GM12892 (cell line): ENCODE measurements around the gene TBX15.
"Not testable (repeated sequence)": the region's sequence is repeated elsewhere in the genome, so short reads cannot be mapped to it uniquely, and the experiment has no call there.

Experiments
- DNase-seq: peaks from one replicate; pipeline ENCODE4 v3.0.0; 2011; ENCODE audit not compliant: insufficient read length
- FAIRE-seq: peaks from 2 replicates; lab custom pipeline; 2011; peaks lifted over from hg19 to GRCh38; lab: Jason Lieb, UNC
- POLR2A ChIP-seq: IDR thresholded peaks from 2 replicates; pipeline ENCODE4 v1.6.1; 2011; ENCODE audit warnings: low read depth, low read length, control low read depth
- POLR2AphosphoS5 ChIP-seq: IDR thresholded peaks from 2 replicates; pipeline ENCODE4 v1.6.1; 2011; ENCODE audit warnings: low read depth, low read length, control low read depth
- TAF1 ChIP-seq: IDR thresholded peaks from 2 replicates; pipeline ENCODE4 v1.6.1; 2011; ENCODE audit warnings: low read depth, mild to moderate bottlenecking, control low read depth, low read length, borderline replicate concordance

The TBX15 gene

DNA sequence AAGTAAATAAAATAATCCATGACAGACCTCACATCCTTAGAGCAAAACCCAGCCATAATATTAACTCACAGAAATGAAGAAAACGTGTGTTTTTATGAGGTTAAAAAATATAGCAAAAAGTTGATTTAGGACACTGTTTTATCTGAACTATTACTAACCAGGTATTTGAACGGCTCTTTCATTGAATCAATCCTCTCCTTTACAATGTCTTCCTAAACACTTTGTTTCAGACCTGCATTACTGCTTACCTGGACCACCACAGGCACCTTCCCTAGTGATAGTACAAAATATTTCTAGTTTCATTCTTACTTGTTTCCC lies 25.0 kb downstream of the TBX15 start:
- FAIRE-seq: no peak
- TF ChIP-seq POLR2A (no peak), TAF1 (no peak), POLR2AphosphoS5 (no peak)
- DNase-seq: no peak

DNA sequence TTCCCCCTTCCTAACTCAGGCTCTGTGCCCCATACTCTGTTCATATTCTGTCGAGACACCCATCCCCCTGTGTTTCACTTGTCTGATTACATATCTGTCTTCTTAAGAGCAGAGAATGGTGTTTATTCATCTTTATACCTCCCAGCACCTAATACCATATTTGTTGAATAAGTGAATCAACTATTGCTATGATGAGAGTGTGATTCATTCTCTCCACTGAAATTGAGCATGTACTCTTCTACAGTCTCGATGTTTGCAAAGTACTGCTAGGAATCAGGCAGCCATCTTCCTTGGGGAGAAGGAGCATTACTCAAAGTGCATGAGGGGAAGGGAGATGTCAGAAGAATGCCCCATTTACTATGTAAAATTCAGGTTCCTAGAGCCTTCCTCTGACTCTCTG lies 27.0 kb downstream of the TBX15 start:
- TF ChIP-seq TAF1: no peak
- TF ChIP-seq POLR2A: no peak
- no peak for TF ChIP-seq POLR2AphosphoS5
- no peak for DNase-seq

DNA sequence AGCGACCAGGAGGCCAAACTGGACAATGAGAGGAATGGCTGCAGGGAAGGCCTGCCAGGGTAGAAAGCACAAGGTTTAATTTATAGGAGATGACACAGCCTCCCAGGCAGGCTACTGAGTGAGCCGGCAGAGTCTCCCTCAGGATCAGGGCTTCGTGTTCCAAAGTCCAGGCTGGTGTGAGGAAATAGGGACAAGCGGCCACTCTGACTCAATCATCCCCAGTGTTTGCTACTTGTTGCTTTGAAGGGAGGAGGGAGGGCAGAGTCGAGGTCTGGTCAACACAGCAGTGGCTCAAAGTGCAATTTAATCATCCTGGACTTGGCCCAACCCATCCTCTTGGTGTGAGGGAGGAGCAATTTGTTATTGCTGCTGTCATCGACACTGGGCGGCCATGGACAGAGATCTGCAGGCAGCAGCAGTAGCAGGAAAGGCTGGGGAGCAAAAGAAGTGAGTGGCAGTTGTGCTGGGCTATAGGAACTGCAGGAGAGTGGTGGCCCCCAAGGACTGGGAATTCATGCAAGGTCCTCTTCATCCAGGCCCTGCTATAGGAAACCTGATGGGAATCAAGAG lies 27.5 kb downstream of the TBX15 start:
- no peak for DNase-seq
- no peak for TF ChIP-seq POLR2A
- no peak for TF ChIP-seq TAF1
- TF ChIP-seq POLR2AphosphoS5: no peak
- no peak for FAIRE-seq

More for the DNA sequence above, 27.0 kb downstream of the TBX15 start:
- FAIRE-seq: no peak

DNA sequence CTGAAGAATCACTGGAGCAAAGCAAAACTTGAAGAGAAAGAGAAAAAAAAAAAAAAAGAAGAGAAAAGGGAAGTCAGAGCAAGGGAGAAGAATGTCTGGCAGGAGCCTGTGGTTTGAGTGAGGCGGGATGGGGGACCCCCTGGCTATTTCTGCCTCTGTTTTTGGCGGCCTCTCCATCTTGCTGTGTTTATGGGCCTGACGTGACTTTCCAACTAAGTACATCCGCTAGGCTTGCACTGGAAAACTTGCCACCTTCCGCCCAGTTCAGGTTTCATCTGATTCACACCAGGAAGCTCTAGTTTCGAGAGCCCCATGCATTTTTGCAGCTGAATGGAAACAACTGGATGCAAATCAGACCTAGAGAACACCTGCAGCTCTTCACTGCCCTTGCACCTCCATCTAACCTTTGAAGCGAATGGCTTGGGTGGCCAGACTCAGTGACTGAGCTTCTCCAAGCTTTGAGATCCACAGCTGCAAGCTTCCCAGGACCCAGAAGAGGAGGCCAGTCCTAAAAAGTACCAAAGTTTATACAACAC lies 28.0 kb downstream of the TBX15 start:
- no peak for DNase-seq
- TF ChIP-seq POLR2AphosphoS5: no peak
- no peak for TF ChIP-seq POLR2A
- no peak for TF ChIP-seq TAF1
- FAIRE-seq: no peak

DNA sequence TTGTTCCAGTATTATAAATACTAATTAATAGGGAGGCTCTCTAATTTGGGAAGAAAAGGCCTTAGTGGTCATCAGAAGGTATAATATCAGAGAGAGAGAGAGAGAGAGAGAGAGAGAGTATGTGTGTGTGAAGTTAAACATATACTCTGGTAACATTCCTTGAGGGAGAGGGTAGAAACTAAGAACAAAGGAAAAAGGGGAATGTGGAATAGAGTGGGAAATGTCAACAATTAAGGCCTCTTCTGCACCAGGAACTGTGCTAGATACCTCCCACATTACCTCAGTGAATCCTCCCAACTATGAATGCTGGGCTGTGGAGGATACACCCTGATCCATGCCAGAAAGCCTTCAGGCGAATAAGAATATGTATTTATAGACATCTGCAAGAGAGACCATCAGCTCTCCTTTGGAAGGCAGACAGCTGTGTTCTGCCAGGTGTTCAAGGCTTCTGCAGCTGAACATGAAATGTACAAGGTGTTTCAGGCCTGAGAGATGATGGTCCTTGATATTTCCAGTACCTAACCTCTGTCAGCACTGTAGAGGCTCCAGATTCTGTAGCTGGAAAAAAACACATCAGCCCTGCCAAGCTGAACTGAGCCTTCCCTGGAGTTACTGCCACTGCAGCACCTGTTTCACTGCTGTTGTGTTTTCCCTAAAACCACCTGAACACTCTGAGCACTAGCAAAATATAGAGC lies 29.1 kb downstream of the TBX15 start:
- FAIRE-seq: no peak
- no peak for DNase-seq
- TF ChIP-seq TAF1 (no peak), POLR2A (no peak), POLR2AphosphoS5 (no peak)

DNA sequence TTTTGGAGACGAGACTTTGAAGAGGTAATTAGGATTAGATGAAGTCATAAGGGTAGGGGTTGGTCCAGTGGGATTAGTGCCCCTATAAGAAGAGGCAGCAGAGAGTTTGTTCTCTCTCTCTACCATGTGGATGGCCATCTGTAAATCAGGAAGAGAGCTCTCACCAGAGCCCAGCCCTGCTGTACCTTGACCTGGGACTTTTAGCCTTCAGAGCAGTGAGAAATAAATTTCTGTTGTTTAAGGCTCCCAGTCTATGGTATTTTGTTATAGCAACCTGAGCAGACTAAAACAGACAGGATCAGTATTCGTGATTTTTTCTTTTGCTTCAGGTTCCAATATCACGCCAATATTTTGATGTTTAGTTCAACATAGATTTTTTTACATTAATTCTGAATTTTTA lies 30.0 kb downstream of the TBX15 start:
- no peak for FAIRE-seq
- TF ChIP-seq TAF1 (no peak), POLR2A (no peak), POLR2AphosphoS5 (no peak)
- DNase-seq: no peak

DNA sequence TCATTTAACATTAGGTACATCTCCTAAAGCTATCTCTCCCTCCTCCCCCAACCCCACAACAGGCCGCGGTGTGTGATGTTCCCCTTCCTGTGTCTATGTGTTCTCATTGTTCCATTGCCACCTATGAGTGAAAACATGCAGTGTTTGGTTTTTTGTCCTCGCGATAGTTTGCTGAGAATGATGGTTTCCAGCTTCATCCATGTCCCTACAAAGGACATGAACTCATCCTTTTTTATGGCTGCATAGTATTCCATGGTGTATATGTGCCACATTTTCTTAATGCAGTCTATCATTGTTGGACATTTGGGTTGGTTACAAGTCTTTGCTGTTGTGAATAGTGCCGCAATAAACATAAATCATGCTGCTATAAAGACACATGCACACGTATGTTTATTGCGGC lies 30.6 kb downstream of the TBX15 start:
- not testable (repeated sequence) for DNase-seq, FAIRE-seq

DNA sequence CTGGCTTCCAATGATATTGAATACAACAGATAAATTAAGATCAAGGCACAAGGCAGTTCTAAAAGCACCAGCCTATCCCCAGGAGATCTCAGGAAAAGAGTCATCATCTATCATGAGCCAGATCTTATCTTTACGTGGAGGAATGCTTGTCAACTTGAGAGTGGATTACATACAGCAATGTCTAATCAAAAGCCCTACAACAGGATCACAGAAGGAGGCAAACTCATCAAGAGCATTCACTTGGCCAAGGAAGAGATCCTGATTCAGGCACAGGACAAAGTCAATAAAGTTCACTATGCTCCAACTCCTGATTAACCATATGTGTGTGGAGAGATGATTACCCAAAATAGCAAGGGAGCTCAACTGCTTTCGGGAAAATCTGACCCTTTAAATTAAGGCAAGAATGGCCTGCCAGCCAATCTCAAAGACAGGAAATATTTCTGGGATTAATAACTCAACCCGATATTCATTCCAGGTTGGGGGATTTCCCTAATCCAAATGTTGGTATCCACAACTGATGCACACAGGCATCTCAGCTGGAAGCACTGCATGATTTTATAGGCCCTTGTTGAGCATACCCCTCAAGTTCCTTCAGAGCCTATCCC lies 33.7 kb downstream of the TBX15 start:
- TF ChIP-seq TAF1 (no peak), POLR2AphosphoS5 (no peak), POLR2A (no peak)
- DNase-seq: no peak

DNA sequence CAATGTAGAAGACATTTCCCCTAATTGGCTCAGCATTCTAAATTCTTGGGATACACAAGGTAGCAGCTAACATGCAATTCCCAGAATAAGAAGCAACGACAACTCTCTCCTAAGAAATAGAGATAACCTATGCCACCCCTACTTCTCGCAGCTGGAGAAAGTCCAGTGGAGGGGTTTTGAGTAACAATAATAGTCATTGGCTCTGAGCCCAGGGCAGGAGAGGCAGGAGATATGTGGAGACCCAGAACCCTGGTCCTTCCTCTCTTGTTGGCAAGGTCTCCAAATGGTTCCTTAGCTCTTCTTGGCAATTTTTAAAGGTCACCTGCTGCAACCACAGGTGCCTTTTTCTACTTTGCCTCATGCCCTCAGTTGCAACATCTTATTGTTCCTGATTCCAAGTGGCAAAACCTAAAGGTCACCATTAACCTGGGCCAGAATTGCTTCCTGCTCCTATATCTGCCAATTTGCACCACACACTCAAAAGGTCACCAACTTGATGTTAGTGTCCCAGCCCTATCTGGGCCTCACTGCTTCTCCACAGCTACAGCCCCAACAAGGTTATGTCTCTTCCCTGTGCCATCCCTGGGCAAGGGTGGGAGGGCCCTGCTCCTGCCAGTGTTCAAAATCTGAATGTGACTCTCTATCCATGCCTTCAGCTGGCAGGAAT lies 36.7 kb downstream of the TBX15 start:
- FAIRE-seq: no peak
- no peak for TF ChIP-seq POLR2A
- no peak for TF ChIP-seq TAF1
- TF ChIP-seq POLR2AphosphoS5: no peak
- DNase-seq: no peak

More for the DNA sequence above, 33.7 kb downstream of the TBX15 start:
- FAIRE-seq: no peak

DNA sequence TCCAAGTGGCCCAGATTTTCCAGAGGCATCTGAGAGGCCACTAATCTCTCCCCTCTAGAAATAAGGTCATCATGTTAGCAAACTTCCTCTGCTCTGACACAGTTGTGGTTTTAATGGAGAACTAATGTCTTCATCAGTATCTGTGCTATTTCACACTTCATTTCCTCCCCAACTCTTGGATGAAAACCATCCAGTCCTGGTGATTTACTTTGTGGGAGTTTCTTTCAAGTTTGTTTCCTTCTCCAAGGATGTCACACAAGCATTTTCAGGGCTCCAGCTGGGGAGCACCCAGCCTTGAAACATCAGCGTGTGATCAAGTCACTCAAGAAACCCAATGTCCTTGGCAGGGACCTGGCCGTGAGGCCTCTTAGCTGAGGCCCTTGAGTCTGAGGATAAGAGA lies 38.8 kb downstream of the TBX15 start:
- no peak for DNase-seq
- FAIRE-seq: no peak
- TF ChIP-seq TAF1 (no peak), POLR2AphosphoS5 (no peak), POLR2A (no peak)

DNA sequence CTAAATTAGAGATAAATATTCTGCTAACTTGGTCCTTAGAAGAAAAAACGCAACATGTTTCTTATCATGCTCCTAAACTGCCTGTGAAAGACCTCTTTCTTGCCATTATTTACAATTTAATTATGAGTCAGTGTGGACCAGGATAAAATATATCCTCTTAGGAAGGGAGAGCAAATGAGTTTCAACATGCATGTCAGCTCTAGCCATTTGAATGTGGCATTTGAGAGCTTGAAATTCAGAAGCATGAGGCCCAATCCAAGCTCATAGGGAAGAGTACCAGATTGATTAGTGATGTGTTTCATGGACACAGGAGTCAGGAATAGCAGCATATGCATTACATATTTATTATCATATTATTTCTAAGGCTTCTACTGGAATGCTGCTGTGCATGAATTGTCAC lies 39.3 kb downstream of the TBX15 start:
- no peak for TF ChIP-seq TAF1
- TF ChIP-seq POLR2A: no peak
- TF ChIP-seq POLR2AphosphoS5: no peak
- no peak for FAIRE-seq
- DNase-seq: no peak

DNA sequence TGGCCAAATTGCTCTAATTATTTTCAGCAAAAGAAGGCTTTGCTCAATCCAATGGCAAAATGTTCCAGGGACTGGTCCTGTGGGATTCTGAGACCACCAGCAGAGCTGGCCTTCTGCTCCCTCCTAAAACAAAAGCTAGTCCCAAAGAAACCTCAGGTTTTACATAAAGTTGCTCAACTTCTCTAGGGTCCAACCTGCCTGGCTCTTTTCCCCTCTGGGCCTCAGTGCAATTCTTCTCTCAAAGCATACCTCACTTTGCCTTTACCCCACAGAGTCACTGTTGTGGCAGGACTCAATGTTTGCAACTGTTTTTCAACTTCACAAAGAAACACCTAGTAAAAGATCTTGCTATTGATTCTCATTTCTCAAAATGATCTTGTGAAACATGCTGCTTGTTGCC lies 39.8 kb downstream of the TBX15 start:
- TF ChIP-seq POLR2AphosphoS5: no peak
- TF ChIP-seq TAF1: no peak
- no peak for TF ChIP-seq POLR2A
- DNase-seq (no peak), FAIRE-seq (no peak)
